Activated CD4-positive, CD25-positive, alpha-beta regulatory T cell treated with anti-CD3 and anti-CD28 coated beads, Interleukin-2, amount 50 U/mL, for 16 hours (primary cell): ENCODE results near the gene ARID3A.
A peak's percentile ranks its signal among the peaks of the same experiment; 100 is the strongest.

Source experiments
- DNase-seq: peaks from one replicate; pipeline ENCODE4 v3.0.0-alpha.2; 2020; ENCODE audit warnings: low read depth, low spot score

ARID3A gene

GRCh38 chr19:961866-962620, 36.2 kb downstream of the ARID3A start:
- no peak for DNase-seq

GRCh38 chr19:962683-963400, 37.0 kb downstream of the ARID3A start:
- DNase-seq, result no peak

GRCh38 chr19:963486-963951, 37.7 kb downstream of the ARID3A start:
- DNase-seq, result no peak

- no peak for DNase-seq
Observed at GRCh38 chr19:964116-964520, 38.3 kb downstream of the ARID3A start.

- no peak for DNase-seq
Observed at GRCh38 chr19:964761-965694, 39.2 kb downstream of the ARID3A start.

GRCh38 chr19:966485-967088, 40.8 kb downstream of the ARID3A start:
- no peak for DNase-seq

- no peak for DNase-seq
Observed at GRCh38 chr19:970695-971094, 44.9 kb downstream of the ARID3A start.

- DNase-seq, result no peak
Observed at GRCh38 chr19:971795-972194, 46.0 kb downstream of the ARID3A start.

- DNase-seq, result no peak
Observed at GRCh38 chr19:972281-972680, 46.4 kb downstream of the ARID3A start.

GRCh38 chr19:973726-974563, 48.1 kb downstream of the ARID3A start:
- no peak for DNase-seq

- DNase-seq, result no peak
Observed at GRCh38 chr19:974564-975257, 48.9 kb downstream of the ARID3A start.

GRCh38 chr19:976476-976875, 50.6 kb downstream of the ARID3A start:
- DNase-seq, result no peak

- no peak for DNase-seq
Observed at GRCh38 chr19:977058-977464, 51.2 kb downstream of the ARID3A start.

- DNase-seq, result no peak
Observed at GRCh38 chr19:979318-979741, 53.5 kb downstream of the ARID3A start.

- DNase-seq, result no peak
Observed at GRCh38 chr19:980133-980998, 54.5 kb downstream of the ARID3A start.

GRCh38 chr19:982567-983170, 56.8 kb downstream of the ARID3A start:
- peak; percentile 48 for DNase-seq

- DNase-seq, result peak; percentile 89
Observed at GRCh38 chr19:984165-984967, 58.5 kb downstream of the ARID3A start, which contains the start of gene WDR18. TSS of gene WDR18 (plus strand) at chr19:984345. CDS start at chr19:984354, 9 bp downstream.

- no peak for DNase-seq
Observed at GRCh38 chr19:986083-986482, 60.2 kb downstream of the ARID3A start.
